Measurements from ENCODE around the gene ANXA8L1.
"Not testable (repeated sequence)": the region's sequence is repeated elsewhere in the genome, so short reads cannot be mapped to it uniquely, and the experiment has no call there.

- not testable (repeated sequence) for TF ChIP-seq YY1 (IDR thresholded peaks at IDR 0.05; ENCODE audit: insufficient read depth, insufficient replicate concordance, low read depth, low read length); KLF9 (CRISPR knock-in tag; IDR thresholded peaks at IDR 0.05; ENCODE audit: low read depth); POLR2AphosphoS5 (IDR thresholded peaks at IDR 0.05; ENCODE audit: low read depth, low read length); FOXJ3 (CRISPR knock-in tag; IDR thresholded peaks at IDR 0.05; ENCODE audit: borderline replicate concordance); ZNF670 (CRISPR knock-in tag; IDR thresholded peaks at IDR 0.05; ENCODE audit: borderline replicate concordance); ZNF564 (CRISPR knock-in tag; IDR thresholded peaks at IDR 0.05); HMGXB4 (CRISPR knock-in tag; IDR thresholded peaks at IDR 0.05; ENCODE audit: borderline replicate concordance in 1 of 2, low read depth in 1 of 2); CTCF (CRISPR knock-in tag; IDR thresholded peaks at IDR 0.05); ZNF883 (CRISPR knock-in tag; IDR thresholded peaks at IDR 0.05; ENCODE audit: not compliant biosample characterization); ZFP91 (CRISPR knock-in tag; IDR thresholded peaks at IDR 0.05; ENCODE audit: borderline replicate concordance); EZH2 (conservative IDR thresholded peaks at IDR 0.05; ENCODE audit: low read depth, low read length); ZKSCAN1 (IDR thresholded peaks at IDR 0.05; ENCODE audit: low read length)
These were observed 1.2 kb upstream of the ANXA8L1 start for GRCh38 chr10:46374410-46374809.

Measured in HepG2 (cell line).